SK-N-SH treated with all-trans-retinoic acid at 6 μM for 48 hours (cell line): ENCODE results near the gene CHDH.

Source experiments
- ATAC-seq: fragments of 200-7000 bp; cut with Tn5 transposase; 3 replicates; pipeline ENCODE4 v1.9.1; 2020; ENCODE audit warnings: mild to moderate bottlenecking, moderate library complexity
- ARNTL ChIP-seq: fragments of 450-650 bp; formaldehyde crosslinking; IDR thresholded peaks from 2 replicates; pipeline ENCODE4 v1.5.0; 2020; ENCODE audit warnings: low read depth, mild to moderate bottlenecking, moderate library complexity, borderline replicate concordance
- BACH2 ChIP-seq: fragments of 250-450 bp; sonication (Bioruptor Pico); IDR thresholded peaks from 2 replicates; pipeline ENCODE4 v1.9.0; 2021; ENCODE audit warnings: mild to moderate bottlenecking, borderline replicate concordance
- CSDC2 ChIP-seq: fragments of 250-450 bp; sonication (Bioruptor Pico); IDR thresholded peaks from 2 replicates; pipeline ENCODE4 v1.5.0; 2020; ENCODE audit warnings: mild to moderate bottlenecking, moderate library complexity
- CSRNP3 ChIP-seq: fragments of 250-450 bp; sonication (Bioruptor Pico); IDR thresholded peaks from 2 replicates; pipeline ENCODE4 v1.5.1; 2021; ENCODE audit warnings: mild to moderate bottlenecking, moderate library complexity
- ESRRG ChIP-seq: fragments of 250-450 bp; sonication (Bioruptor Pico); IDR thresholded peaks from 2 replicates; pipeline ENCODE4 v1.6.1; 2021; ENCODE audit warnings: mild to moderate bottlenecking
- GLIS3 ChIP-seq: fragments of 250-450 bp; sonication (Bioruptor Pico); IDR thresholded peaks from 2 replicates; pipeline ENCODE4 v1.5.0; 2020; ENCODE audit warnings: mild to moderate bottlenecking, moderate library complexity
- ISL1 ChIP-seq: fragments of 250-450 bp; sonication (Bioruptor Pico); IDR thresholded peaks from 2 replicates; pipeline ENCODE4 v2.1.2; 2022; ENCODE audit warnings: mild to moderate bottlenecking, moderate library complexity
- PATZ1 ChIP-seq: fragments of 250-450 bp; sonication (Bioruptor Pico); IDR thresholded peaks from 2 replicates; pipeline ENCODE4 v1.8.0; 2020; ENCODE audit warnings: mild to moderate bottlenecking, moderate library complexity, borderline replicate concordance
- RARB ChIP-seq: fragments of 250-450 bp; sonication (Bioruptor Pico); IDR thresholded peaks from 2 replicates; pipeline ENCODE4 v1.8.0; 2021; ENCODE audit warnings: mild to moderate bottlenecking, moderate library complexity
- SNAI2 ChIP-seq: fragments of 250-450 bp; sonication (Bioruptor Pico); IDR thresholded peaks from 2 replicates; pipeline ENCODE4 v1.5.0; 2020; ENCODE audit warnings: mild to moderate bottlenecking, moderate library complexity
- TCF4 ChIP-seq: fragments of 250-450 bp; sonication (Bioruptor Pico); IDR thresholded peaks from 2 replicates; pipeline ENCODE4 v1.8.0; 2021; ENCODE audit warnings: mild to moderate bottlenecking, moderate library complexity, borderline replicate concordance
- TOX ChIP-seq: fragments of 250-450 bp; sonication (Bioruptor Pico); IDR thresholded peaks from 2 replicates; pipeline ENCODE4 v1.8.0; 2021; ENCODE audit warnings: mild to moderate bottlenecking, moderate library complexity, borderline replicate concordance
- TSHZ2 ChIP-seq: fragments of 250-450 bp; sonication (Bioruptor Pico); IDR thresholded peaks from 2 replicates; pipeline ENCODE4 v1.5.0; 2020; ENCODE audit warnings: mild to moderate bottlenecking, moderate library complexity
- ZC3H10 ChIP-seq: fragments of 250-450 bp; sonication (Bioruptor Pico); IDR thresholded peaks from 2 replicates; pipeline ENCODE4 v1.5.1; 2021; ENCODE audit warnings: mild to moderate bottlenecking, moderate library complexity
- ZFP3 ChIP-seq: fragments of 250-450 bp; sonication (Bioruptor Pico); IDR thresholded peaks from 2 replicates; pipeline ENCODE4 v1.5.0; 2020; ENCODE audit warnings: mild to moderate bottlenecking, moderate library complexity
- ZFP30 ChIP-seq: fragments of 450-650 bp; formaldehyde crosslinking; IDR thresholded peaks from 2 replicates; pipeline ENCODE4 v1.5.0; 2022; ENCODE audit warnings: mild to moderate bottlenecking, moderate library complexity
- ZNF70 ChIP-seq: fragments of 450-650 bp; formaldehyde crosslinking; IDR thresholded peaks from 2 replicates; pipeline ENCODE4 v1.5.0; 2020; ENCODE audit warnings: mild to moderate bottlenecking, moderate library complexity
- ZNF8 ChIP-seq: fragments of 450-650 bp; formaldehyde crosslinking; IDR thresholded peaks from 2 replicates; pipeline ENCODE4 v1.5.0; 2020; ENCODE audit warnings: mild to moderate bottlenecking, moderate library complexity
- TF ChIP-seq, protein P1 (sequence below): fragments of 250-450 bp; sonication (Bioruptor Pico); IDR thresholded peaks from 2 replicates; pipeline ENCODE4 v1.5.1; 2020; ENCODE audit warnings: low read depth, mild to moderate bottlenecking, moderate library complexity
- TF ChIP-seq, protein P2 (sequence below): fragments of 250-450 bp; sonication (Bioruptor Pico); IDR thresholded peaks from 2 replicates; pipeline ENCODE4 v1.8.0; 2021; ENCODE audit warnings: low read depth, mild to moderate bottlenecking, moderate library complexity, borderline replicate concordance

Gene CHDH

DNA sequence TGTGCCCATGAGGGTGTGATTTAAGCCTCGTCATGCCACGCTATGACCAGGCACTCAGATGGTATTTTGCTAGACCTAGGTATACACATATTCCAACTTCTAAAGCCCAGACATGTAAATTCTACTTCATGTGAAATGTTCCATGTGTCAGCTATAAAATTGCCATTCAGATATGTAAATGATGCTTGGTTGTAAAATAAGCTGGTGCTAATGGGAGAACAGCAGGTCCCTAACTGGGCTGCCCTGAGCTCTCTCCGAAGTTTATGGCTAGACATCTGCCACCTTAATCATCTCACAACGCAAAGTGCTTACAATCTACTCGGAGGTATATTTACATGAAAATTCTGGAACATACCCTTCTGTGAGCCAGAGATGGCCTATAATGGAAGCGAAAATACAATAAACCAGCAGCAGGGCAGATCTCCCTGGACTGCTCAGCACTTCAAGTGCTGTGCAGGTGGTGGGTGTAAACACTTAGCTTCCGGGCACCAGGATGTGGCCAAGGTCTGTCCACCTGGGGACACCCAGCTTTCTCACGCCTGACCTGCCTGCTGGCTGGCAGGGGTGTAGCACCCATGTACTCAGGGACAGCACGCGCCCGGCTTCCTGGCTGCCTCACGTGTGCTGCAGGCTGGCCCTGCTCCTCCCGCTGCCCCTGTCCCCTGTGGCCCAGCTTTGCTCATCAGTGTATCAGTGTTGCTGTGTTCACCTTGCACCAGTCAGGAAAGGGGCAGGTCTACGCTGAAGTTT is 82.0 kb downstream of the CHDH start:
- no peak for ATAC-seq

DNA sequence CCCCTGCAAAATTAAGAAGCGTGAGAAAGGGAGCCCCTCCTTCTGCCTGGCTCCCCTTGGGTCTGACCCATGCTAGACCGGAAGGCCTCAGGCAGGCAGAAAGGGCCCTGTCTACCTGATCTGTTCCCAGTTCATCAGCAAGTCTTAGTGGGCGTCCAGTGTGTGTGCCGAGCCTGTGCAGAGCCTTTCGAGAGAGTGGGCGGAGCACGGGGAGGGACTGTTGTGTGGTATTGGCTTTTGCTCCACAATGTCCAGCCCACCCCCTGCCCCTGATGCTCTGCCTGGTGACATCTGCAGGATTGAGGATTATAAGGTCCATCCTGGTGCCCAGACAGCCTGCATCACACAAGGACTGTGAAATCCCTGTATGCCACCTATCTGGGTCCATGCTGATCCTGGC is 82.9 kb downstream of the CHDH start:
- ATAC-seq: no peak
- TF ChIP-seq PATZ1 (CRISPR knock-in tag): no peak
- TF ChIP-seq, protein P1, sequence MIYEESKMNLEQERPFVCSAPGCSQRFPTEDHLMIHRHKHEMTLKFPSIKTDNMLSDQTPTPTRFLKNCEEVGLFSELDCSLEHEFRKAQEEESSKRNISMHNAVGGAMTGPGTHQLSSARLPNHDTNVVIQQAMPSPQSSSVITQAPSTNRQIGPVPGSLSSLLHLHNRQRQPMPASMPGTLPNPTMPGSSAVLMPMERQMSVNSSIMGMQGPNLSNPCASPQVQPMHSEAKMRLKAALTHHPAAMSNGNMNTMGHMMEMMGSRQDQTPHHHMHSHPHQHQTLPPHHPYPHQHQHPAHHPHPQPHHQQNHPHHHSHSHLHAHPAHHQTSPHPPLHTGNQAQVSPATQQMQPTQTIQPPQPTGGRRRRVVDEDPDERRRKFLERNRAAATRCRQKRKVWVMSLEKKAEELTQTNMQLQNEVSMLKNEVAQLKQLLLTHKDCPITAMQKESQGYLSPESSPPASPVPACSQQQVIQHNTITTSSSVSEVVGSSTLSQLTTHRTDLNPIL (CRISPR knock-in tag): no peak
- TF ChIP-seq, protein P2, sequence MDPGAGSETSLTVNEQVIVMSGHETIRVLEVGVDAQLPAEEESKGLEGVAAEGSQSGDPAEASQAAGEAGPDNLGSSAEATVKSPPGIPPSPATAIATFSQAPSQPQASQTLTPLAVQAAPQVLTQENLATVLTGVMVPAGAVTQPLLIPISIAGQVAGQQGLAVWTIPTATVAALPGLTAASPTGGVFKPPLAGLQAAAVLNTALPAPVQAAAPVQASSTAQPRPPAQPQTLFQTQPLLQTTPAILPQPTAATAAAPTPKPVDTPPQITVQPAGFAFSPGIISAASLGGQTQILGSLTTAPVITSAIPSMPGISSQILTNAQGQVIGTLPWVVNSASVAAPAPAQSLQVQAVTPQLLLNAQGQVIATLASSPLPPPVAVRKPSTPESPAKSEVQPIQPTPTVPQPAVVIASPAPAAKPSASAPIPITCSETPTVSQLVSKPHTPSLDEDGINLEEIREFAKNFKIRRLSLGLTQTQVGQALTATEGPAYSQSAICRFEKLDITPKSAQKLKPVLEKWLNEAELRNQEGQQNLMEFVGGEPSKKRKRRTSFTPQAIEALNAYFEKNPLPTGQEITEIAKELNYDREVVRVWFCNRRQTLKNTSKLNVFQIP (CRISPR knock-in tag): no peak

More for the DNA sequence above, 82.0 kb downstream of the CHDH start:
- TF ChIP-seq CSRNP3 (CRISPR knock-in tag) (no peak), PATZ1 (CRISPR knock-in tag) (no peak), TOX (CRISPR knock-in tag) (no peak), ISL1 (no peak), ZC3H10 (CRISPR knock-in tag) (no peak), RARB (CRISPR knock-in tag) (no peak), ZNF8 (CRISPR knock-in tag) (no peak), GLIS3 (no peak), ESRRG (no peak), ARNTL (CRISPR knock-in tag) (no peak), TSHZ2 (CRISPR knock-in tag) (no peak), CSDC2 (no peak), ZNF70 (no peak), ZFP3 (CRISPR knock-in tag) (no peak), BACH2 (no peak), ZFP30 (no peak), TCF4 (CRISPR knock-in tag) (no peak), SNAI2 (CRISPR knock-in tag) (no peak)
- TF ChIP-seq, protein P2 (CRISPR knock-in tag): no peak
- TF ChIP-seq, protein P1 (CRISPR knock-in tag): no peak
- TF ChIP-seq, all 23 proteins: peak for 0
